HepG2 (cell line): ENCODE data around the gene KBTBD13. TPM values are rescaled to one million over a fixed set of nuclear protein-coding genes. Genes with fewer than 3 reads are reported as not detected.

Source experiments
- ATAC-seq: fragments of 200-7000 bp; cut with Tn5 transposase; 3 replicates; pipeline ENCODE4 v1.9.1; 2020; ENCODE audit warnings: mild to moderate bottlenecking, moderate library complexity
- BruUV-seq: library from RNA; stranded (reverse); fragments of 400-500 nt; replicated peaks from 2 replicates; lab custom pipeline; 2021; lab: Mats Ljungman, UMichigan
- CTCF ChIA-PET: fragments of 300-600 bp; formaldehyde crosslinking; extraction: SDS; loops from one replicate; lab custom pipeline; 2021; ENCODE audit warnings: low total read pairs, inconsistent platforms, low intra/inter-chr PET ratio; lab: Yijun Ruan, JAX
- POLR2A ChIA-PET: fragments of 350-600 bp; sonication (Branson Sonifier 250); formaldehyde crosslinking; loops from one replicate; lab custom pipeline; 2020; ENCODE audit warnings: antibody characterized with exemption, inconsistent platforms; lab: Yijun Ruan, JAX
- DNase-seq: peaks from one replicate; pipeline ENCODE4 v3.0.0-alpha.2; 2015; ENCODE audit warnings: low spot score
- FAIRE-seq: peaks from 3 replicates; lab custom pipeline; 2011; peaks lifted over from hg19 to GRCh38; lab: Jason Lieb, UNC
- H2AFZ ChIP-seq: one replicate; pipeline ENCODE4 v1.6.1; 2011; ENCODE audit warnings: low read length, inconsistent platforms
- H3K27ac ChIP-seq: fragments of 300-600 bp; 3 replicates; pipeline ENCODE4 v1.8.0; 2011; ENCODE audit warnings: mixed run types, mild to moderate bottlenecking, mixed read lengths, low read length, inconsistent platforms; ENCODE audit not compliant: insufficient read depth; ENCODE audit errors: extremely low read length
- H3K27me3 ChIP-seq, 2 experiments: fragments of 200-600 bp in 1 of 2; 2 replicates in 1 of 2; 3 replicates in 1 of 2; pipeline versions ENCODE4 v1.6.0 to v1.8.0; 2011; ENCODE audit warnings: low read length in 2 of 2, mild to moderate bottlenecking in 2 of 2, moderate library complexity in 2 of 2, inconsistent platforms in 1 of 2; ENCODE audit not compliant: insufficient read depth in 2 of 2, control insufficient read depth in 1 of 2
- H3K36me3 ChIP-seq, 2 experiments: fragments of 200-600 bp in 1 of 2; replicated peaks in 1 of 2; 2 replicates in 1 of 2; 3 replicates in 1 of 2; pipeline versions ENCODE4 v1.5.1 to v1.8.0; 2011; ENCODE audit warnings: low read length in 2 of 2, inconsistent platforms in 1 of 2; ENCODE audit not compliant: insufficient read depth in 2 of 2, control insufficient read depth in 1 of 2
- H3K4me1 ChIP-seq: 2 replicates; pipeline ENCODE4 v1.5.1; 2012; ENCODE audit warnings: low read length, inconsistent platforms; ENCODE audit not compliant: insufficient read depth
- H3K4me2 ChIP-seq: 2 replicates; pipeline ENCODE4 v1.6.0; 2011; ENCODE audit warnings: low read depth, low read length, inconsistent platforms
- H3K4me3 ChIP-seq, 3 experiments: fragments of 200-600 bp in 1 of 3; sonication (generic), shearing (Covaris generic) in 1 of 3; replicated peaks in 1 of 3; 2 replicates each; pipeline ENCODE4 v1.5.1; 2011 to 2016; ENCODE audit warnings: low read length in 3 of 3, inconsistent platforms in 2 of 3, low read depth in 2 of 3, mild to moderate bottlenecking in 2 of 3, control low read depth in 1 of 3, mixed read lengths in 1 of 3; ENCODE audit not compliant: insufficient read depth in 1 of 3
- H3K79me2 ChIP-seq: one replicate; pipeline ENCODE4 v1.6.1; 2011; ENCODE audit warnings: low read length, inconsistent platforms; ENCODE audit not compliant: insufficient read depth
- H3K9ac ChIP-seq: 2 replicates; pipeline ENCODE4 v1.6.0; 2011; ENCODE audit warnings: mild to moderate bottlenecking, low read depth, low read length, inconsistent platforms; ENCODE audit not compliant: insufficient read depth
- H3K9me3 ChIP-seq: 2 replicates; pipeline ENCODE4 v1.5.1; 2012; ENCODE audit warnings: mild to moderate bottlenecking, low read length
- H4K20me1 ChIP-seq: 2 replicates; pipeline ENCODE4 v1.6.0; 2011; ENCODE audit warnings: inconsistent platforms, mild to moderate bottlenecking, low read length, moderate library complexity; ENCODE audit not compliant: insufficient read depth
- GFI1 ChIP-seq: sonication (generic); formaldehyde crosslinking; IDR thresholded peaks from 2 replicates; pipeline ENCODE4 v1.5.0; 2020; ENCODE audit warnings: missing genetic modification reagents, mild to moderate bottlenecking, borderline replicate concordance
- KDM5B ChIP-seq: sonication (generic); formaldehyde crosslinking; IDR thresholded peaks from 2 replicates; pipeline ENCODE4 v1.4.0; 2020; ENCODE audit warnings: missing genetic modification reagents, mild to moderate bottlenecking, borderline replicate concordance
- NCOA2 ChIP-seq: sonication (generic); formaldehyde crosslinking; IDR thresholded peaks from 2 replicates; pipeline ENCODE4 v1.8.0; 2022; ENCODE audit warnings: inconsistent platforms
- PCBP1 ChIP-seq: fragments of 200-400 bp; formaldehyde crosslinking; IDR thresholded peaks from 2 replicates; pipeline ENCODE4 v1.6.1; 2017; ENCODE audit warnings: mild to moderate bottlenecking, low read depth, low read length, borderline replicate concordance
- ZNF660 ChIP-seq: sonication (generic); formaldehyde crosslinking; IDR thresholded peaks from 2 replicates; pipeline ENCODE4 v1.5.1; 2020; ENCODE audit warnings: mild to moderate bottlenecking, low read depth, missing genetic modification reagents, borderline replicate concordance
- WGBS: methylation state at CpG from one replicate; pipeline ENCODE4 v1.1.6; 2017; ENCODE audit warnings: low lambda C conversion rate; 5-methylcytosine and 5-hydroxymethylcytosine counted together
- in situ Hi-C: cut with HindIII; loops from 2 replicates; pipeline ENCODE4 v1.10.0; 2017; ENCODE audit warnings: low pct_unique_long_range_greater_than_20kb; ENCODE audit not compliant: extremely low pct_ligation_motif_present
- intact Hi-C: fragments of 100-400 bp; cut with micrococcal nuclease; formaldehyde crosslinking; loops from one replicate; pipeline ENCODE4 v1.10.0; 2022; ENCODE audit not compliant: unreplicated experiment
- polyA plus RNA-seq, 8 experiments: library from polyadenylated mRNA; depleted of rRNA in 3 of 8; stranded (reverse) in 7 of 8; unstranded in 1 of 8; fragments of >200 nt; fragmentation: Illumina TruSeq in 4 of 8; extraction: Trizol in 4 of 8; gene quantifications; 2 replicates each; pipeline versions ENCODE4 v1.2.1 to v1.2.3, GENCODE V29; 2011 to 2016; ENCODE audit warnings: low read depth in 4 of 8, missing spikeins in 1 of 8, mixed read lengths in 1 of 8; ENCODE audit not compliant: insufficient read depth in 1 of 8
- total RNA-seq, 5 experiments: library from RNA; depleted of rRNA; stranded (reverse); fragments of >200 nt; fragmentation: Illumina TruSeq; extraction: Trizol; gene quantifications; 2 replicates each; pipeline ENCODE4 v1.2.3, GENCODE V29; 2016; ENCODE audit warnings: low read depth in 1 of 5
- TF ChIP-seq, protein P1 (sequence below): sonication (generic); formaldehyde crosslinking; IDR thresholded peaks from 2 replicates; pipeline ENCODE4 v1.5.1; 2020; ENCODE audit warnings: missing genetic modification reagents, mild to moderate bottlenecking, borderline replicate concordance
- TF ChIP-seq, protein P2 (sequence below): sonication (generic); formaldehyde crosslinking; IDR thresholded peaks from 2 replicates; pipeline ENCODE4 v1.4.0; 2020; ENCODE audit warnings: mild to moderate bottlenecking, missing genetic modification reagents

Gene KBTBD13
- total and polyA plus RNA-seq, 2 of the 13 experiments (the other 11 are each of a cell fraction or from before 2014, with no cell fraction given), result not detected

DNA sequence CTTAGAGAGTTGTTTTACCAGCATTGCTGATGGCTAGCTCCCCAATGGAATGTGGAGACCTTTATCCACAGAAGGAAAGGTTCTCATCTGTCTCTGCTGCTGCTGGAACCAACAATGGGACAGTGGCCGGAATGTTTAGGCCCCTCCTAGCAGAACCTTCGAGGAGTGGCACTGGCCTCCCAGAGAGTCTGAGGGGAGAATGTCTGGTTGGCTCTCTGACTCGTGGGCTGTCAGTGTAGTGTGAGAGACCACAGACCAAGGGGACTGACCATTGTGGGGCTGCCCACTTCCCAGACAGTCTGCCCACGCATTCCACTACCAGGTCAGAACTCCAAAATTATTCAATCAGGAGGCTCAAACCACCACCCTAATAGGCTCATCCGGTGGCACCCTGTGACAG, 13.8 kb upstream of the KBTBD13 start (continued):
- TF ChIP-seq, protein P1, sequence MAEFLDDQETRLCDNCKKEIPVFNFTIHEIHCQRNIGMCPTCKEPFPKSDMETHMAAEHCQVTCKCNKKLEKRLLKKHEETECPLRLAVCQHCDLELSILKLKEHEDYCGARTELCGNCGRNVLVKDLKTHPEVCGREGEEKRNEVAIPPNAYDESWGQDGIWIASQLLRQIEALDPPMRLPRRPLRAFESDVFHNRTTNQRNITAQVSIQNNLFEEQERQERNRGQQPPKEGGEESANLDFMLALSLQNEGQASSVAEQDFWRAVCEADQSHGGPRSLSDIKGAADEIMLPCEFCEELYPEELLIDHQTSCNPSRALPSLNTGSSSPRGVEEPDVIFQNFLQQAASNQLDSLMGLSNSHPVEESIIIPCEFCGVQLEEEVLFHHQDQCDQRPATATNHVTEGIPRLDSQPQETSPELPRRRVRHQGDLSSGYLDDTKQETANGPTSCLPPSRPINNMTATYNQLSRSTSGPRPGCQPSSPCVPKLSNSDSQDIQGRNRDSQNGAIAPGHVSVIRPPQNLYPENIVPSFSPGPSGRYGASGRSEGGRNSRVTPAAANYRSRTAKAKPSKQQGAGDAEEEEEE (CRISPR knock-in tag), result no peak
- TF ChIP-seq ZNF660 (CRISPR knock-in tag) (no peak), PCBP1 (no peak), KDM5B (CRISPR knock-in tag) (no peak), NCOA2 (CRISPR knock-in tag) (no peak)

DNA sequence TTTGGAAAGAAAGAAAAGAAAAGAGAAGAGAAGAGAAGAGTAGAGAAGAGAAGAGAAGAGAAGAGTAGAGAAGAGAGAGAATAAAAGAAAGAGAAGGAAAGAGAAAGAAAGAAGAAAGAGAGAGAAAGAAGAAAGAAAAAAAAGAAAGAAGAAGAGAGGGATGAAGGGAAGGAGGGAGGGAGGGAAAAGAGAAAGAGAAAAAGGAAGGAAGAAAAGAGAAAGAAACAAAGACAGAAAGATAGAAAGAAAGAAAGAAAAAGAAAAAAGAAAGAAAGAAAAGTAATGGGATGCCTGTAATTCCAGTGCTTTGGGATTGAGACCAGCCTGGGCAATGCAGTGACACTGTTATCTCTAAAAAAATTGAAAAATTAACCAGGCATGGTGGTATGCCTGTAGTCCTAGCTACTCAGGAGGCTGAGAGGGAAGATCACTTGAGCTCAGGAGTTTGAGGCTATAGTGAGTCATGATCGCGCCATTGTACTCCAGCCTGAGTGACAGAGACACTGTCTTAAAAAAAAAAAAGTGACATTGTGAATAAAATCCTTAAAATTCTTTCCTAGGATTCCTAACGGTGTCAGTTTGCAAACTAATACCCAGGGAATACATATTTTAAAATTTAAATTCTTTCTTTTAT, 10.4 kb upstream of the KBTBD13 start:
- FAIRE-seq, result no peak
- Histone ChIP-seq H3K27ac (no peak overlapping the region), H3K4me2 (no peak overlapping the region), H3K79me2 (no peaks in the 10 kb centered on the region), H3K9ac (no peak overlapping the region), H3K9me3 (no peaks in the 10 kb centered on the region), H2AFZ (no peak overlapping the region), H3K27me3 (peaks cover 1 to 23% of the 10 kb centered on the region in 2 experiments; a peak in 4 of 5 replicates), H3K4me3 (no peak overlapping the region), H3K4me1 (peaks cover 50% of the 10 kb centered on the region), H4K20me1 (no peaks in the 10 kb centered on the region), H3K36me3 (no peaks in the 10 kb centered on the region)
- CTCF ChIA-PET, result no interaction called here
- no peak for DNase-seq
- ATAC-seq, result no peak
- intact Hi-C loops, result no loop called here
- WGBS, result 63% methylated on average over 3 of the region's 3 CpGs
- no TSS peak for BruUV-seq
- in situ Hi-C loops, result no loop called here
- TF ChIP-seq GFI1, result no peak
- TF ChIP-seq, protein P2, sequence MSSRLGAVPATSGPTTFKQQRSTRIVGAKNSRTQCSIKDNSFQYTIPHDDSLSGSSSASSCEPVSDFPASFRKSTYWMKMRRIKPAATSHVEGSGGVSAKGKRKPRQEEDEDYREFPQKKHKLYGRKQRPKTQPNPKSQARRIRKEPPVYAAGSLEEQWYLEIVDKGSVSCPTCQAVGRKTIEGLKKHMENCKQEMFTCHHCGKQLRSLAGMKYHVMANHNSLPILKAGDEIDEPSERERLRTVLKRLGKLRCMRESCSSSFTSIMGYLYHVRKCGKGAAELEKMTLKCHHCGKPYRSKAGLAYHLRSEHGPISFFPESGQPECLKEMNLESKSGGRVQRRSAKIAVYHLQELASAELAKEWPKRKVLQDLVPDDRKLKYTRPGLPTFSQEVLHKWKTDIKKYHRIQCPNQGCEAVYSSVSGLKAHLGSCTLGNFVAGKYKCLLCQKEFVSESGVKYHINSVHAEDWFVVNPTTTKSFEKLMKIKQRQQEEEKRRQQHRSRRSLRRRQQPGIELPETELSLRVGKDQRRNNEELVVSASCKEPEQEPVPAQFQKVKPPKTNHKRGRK (CRISPR knock-in tag), result peak; percentile 79; the same call in 1 of the 2 replicates
- TF ChIP-seq, all 625 proteins: peak for 1
- POLR2A ChIA-PET, result no interaction called here
